ENCODE measurements around the gene LSM12.
"Not testable (repeated sequence)": the region's sequence is repeated elsewhere in the genome, so short reads cannot be mapped to it uniquely, and the experiment has no call there.

The LSM12 gene

GRCh38 chr17:44105941-44106340, 39.5 kb upstream of the LSM12 start:
- DNase-seq (ENCODE audit: low read depth), result no peak
- H3K4me3 ChIP-seq (ENCODE audit: control insufficient read depth, low read depth, low read length), result no peak overlapping the region
- TF ChIP-seq CTCF (conservative IDR thresholded peaks at IDR 0.05; ENCODE audit: control insufficient read depth, insufficient read depth, low read depth, low read length), result no peak

- no peak for DNase-seq (ENCODE audit: low read depth)
- no peak overlapping the region for H3K4me3 ChIP-seq (ENCODE audit: control insufficient read depth, low read depth, low read length)
- no peak for TF ChIP-seq CTCF (conservative IDR thresholded peaks at IDR 0.05; ENCODE audit: control insufficient read depth, insufficient read depth, low read depth, low read length)
Measured at GRCh38 chr17:44105483-44105882, 39.0 kb upstream of the LSM12 start.

GRCh38 chr17:44102849-44103622, 36.6 kb upstream of the LSM12 start:
- no peak overlapping the region for H3K4me3 ChIP-seq (ENCODE audit: control insufficient read depth, low read depth, low read length)
- no peak for DNase-seq (ENCODE audit: low read depth)
- TF ChIP-seq CTCF (conservative IDR thresholded peaks at IDR 0.05; ENCODE audit: control insufficient read depth, insufficient read depth, low read depth, low read length), result no peak

GRCh38 chr17:44101858-44102257, 35.4 kb upstream of the LSM12 start:
- H3K4me3 ChIP-seq (ENCODE audit: control insufficient read depth, low read depth, low read length); DNase-seq (ENCODE audit: low read depth): not testable (repeated sequence)

- H3K4me3 ChIP-seq (ENCODE audit: control insufficient read depth, low read depth, low read length), result no peak overlapping the region
- DNase-seq (ENCODE audit: low read depth), result peak; percentile 85
- no peak for TF ChIP-seq CTCF (conservative IDR thresholded peaks at IDR 0.05; ENCODE audit: control insufficient read depth, insufficient read depth, low read depth, low read length)
Measured at GRCh38 chr17:44097110-44097958, 30.9 kb upstream of the LSM12 start.

GRCh38 chr17:44095647-44096496, 29.4 kb upstream of the LSM12 start:
- peak; percentile 30 for TF ChIP-seq CTCF (conservative IDR thresholded peaks at IDR 0.05; ENCODE audit: control insufficient read depth, insufficient read depth, low read depth, low read length)
- H3K4me3 ChIP-seq (ENCODE audit: control insufficient read depth, low read depth, low read length), result peak overlapping the region; percentile 26
- DNase-seq (ENCODE audit: low read depth), result peak; percentile 91
